ENCODE data around the gene NEGR1. TPM values are rescaled to one million over a fixed set of nuclear protein-coding genes. Genes with fewer than 3 reads are reported as not detected.

Gene NEGR1
- total RNA-seq, 1 experiment from 2014 or later = 0.05 TPM

- no TSS peak for BruUV-seq (replicated peaks)
Observed at GRCh38 chr1:72150508-72150907, 131.8 kb downstream of the NEGR1 start.

GRCh38 chr1:72141875-72142274 lies 140.5 kb downstream of the NEGR1 start:
- no TSS peak for BruUV-seq (replicated peaks)
- Histone ChIP-seq H3K4me3 (replicated peaks in 1 of 2; ENCODE audit: low read depth in 1 of 2, low read length in 2 of 2) (no peak overlapping the region), H3K4me2 (ENCODE audit: low read length) (no peak overlapping the region), H3K27ac (ENCODE audit: low read depth, low read length) (no peak overlapping the region), H3K9me2 (ENCODE audit: insufficient read depth) (no peaks in the 10 kb centered on the region), H3K9ac (ENCODE audit: low read length) (no peak overlapping the region), H3K4me1 (ENCODE audit: control insufficient read depth in 1 of 2, insufficient read depth in 2 of 2, low read length in 2 of 2) (no peaks in the 10 kb centered on the region), H4K20me1 (ENCODE audit: insufficient read depth) (no peaks in the 10 kb centered on the region), H3K9me3 (ENCODE audit: control insufficient read depth in 1 of 2, insufficient read depth in 1 of 2, low read depth in 1 of 2, low read length in 2 of 2) (peaks cover 5 to 6% of the 10 kb centered on the region in 2 experiments; a peak in 3 of 4 replicates), H3K36me3 (ENCODE audit: control insufficient read depth in 1 of 2, insufficient read depth in 2 of 2, low read length in 2 of 2) (no peaks in the 10 kb centered on the region), H3K27me3 (ENCODE audit: insufficient read depth, low read length) (no peaks in the 10 kb centered on the region), H2AFZ (ENCODE audit: low read depth, low read length, poor library complexity, severe bottlenecking) (no peak overlapping the region), H3K79me2 (ENCODE audit: insufficient read depth, low read length) (no peaks in the 10 kb centered on the region)
- POLR2A ChIA-PET = no interaction called here
- TF ChIP-seq ELF1 (IDR thresholded peaks at IDR 0.05; ENCODE audit: borderline replicate concordance, low read depth) = no peak
- TF ChIP-seq, protein P1, sequence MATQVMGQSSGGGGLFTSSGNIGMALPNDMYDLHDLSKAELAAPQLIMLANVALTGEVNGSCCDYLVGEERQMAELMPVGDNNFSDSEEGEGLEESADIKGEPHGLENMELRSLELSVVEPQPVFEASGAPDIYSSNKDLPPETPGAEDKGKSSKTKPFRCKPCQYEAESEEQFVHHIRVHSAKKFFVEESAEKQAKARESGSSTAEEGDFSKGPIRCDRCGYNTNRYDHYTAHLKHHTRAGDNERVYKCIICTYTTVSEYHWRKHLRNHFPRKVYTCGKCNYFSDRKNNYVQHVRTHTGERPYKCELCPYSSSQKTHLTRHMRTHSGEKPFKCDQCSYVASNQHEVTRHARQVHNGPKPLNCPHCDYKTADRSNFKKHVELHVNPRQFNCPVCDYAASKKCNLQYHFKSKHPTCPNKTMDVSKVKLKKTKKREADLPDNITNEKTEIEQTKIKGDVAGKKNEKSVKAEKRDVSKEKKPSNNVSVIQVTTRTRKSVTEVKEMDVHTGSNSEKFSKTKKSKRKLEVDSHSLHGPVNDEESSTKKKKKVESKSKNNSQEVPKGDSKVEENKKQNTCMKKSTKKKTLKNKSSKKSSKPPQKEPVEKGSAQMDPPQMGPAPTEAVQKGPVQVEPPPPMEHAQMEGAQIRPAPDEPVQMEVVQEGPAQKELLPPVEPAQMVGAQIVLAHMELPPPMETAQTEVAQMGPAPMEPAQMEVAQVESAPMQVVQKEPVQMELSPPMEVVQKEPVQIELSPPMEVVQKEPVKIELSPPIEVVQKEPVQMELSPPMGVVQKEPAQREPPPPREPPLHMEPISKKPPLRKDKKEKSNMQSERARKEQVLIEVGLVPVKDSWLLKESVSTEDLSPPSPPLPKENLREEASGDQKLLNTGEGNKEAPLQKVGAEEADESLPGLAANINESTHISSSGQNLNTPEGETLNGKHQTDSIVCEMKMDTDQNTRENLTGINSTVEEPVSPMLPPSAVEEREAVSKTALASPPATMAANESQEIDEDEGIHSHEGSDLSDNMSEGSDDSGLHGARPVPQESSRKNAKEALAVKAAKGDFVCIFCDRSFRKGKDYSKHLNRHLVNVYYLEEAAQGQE (IDR thresholded peaks at IDR 0.05; ENCODE audit: low read depth) = no peak
- no peak for TF ChIP-seq POLR2AphosphoS5 (IDR thresholded peaks at IDR 0.05; ENCODE audit: low read depth, low read length)
- TF ChIP-seq EZH2 (IDR thresholded peaks at IDR 0.05) = no peak
- TF ChIP-seq EZH2phosphoT487 (IDR thresholded peaks at IDR 0.05; ENCODE audit: borderline replicate concordance) = no peak
- TF ChIP-seq POLR2A (IDR thresholded peaks at IDR 0.05; ENCODE audit: borderline replicate concordance, extremely low read depth, insufficient read depth, insufficient read length) = no peak
- no peak for TF ChIP-seq SIN3A (IDR thresholded peaks at IDR 0.05; ENCODE audit: low read depth)
- no peak for TF ChIP-seq JUND (IDR thresholded peaks at IDR 0.05)
- TF ChIP-seq CEBPB (IDR thresholded peaks at IDR 0.05; ENCODE audit: low read depth) = no peak
- no peak for TF ChIP-seq FOSL1 (IDR thresholded peaks at IDR 0.05; ENCODE audit: low read depth)
- no peak for TF ChIP-seq ATF3 (IDR thresholded peaks at IDR 0.05)
- TF ChIP-seq RAD21 (IDR thresholded peaks at IDR 0.05; ENCODE audit: low read depth) = no peak
- TF ChIP-seq TCF7L2 (IDR thresholded peaks at IDR 0.05; ENCODE audit: borderline replicate concordance, extremely low read depth, insufficient read depth, insufficient read length) = no peak
- TF ChIP-seq, protein P2, sequence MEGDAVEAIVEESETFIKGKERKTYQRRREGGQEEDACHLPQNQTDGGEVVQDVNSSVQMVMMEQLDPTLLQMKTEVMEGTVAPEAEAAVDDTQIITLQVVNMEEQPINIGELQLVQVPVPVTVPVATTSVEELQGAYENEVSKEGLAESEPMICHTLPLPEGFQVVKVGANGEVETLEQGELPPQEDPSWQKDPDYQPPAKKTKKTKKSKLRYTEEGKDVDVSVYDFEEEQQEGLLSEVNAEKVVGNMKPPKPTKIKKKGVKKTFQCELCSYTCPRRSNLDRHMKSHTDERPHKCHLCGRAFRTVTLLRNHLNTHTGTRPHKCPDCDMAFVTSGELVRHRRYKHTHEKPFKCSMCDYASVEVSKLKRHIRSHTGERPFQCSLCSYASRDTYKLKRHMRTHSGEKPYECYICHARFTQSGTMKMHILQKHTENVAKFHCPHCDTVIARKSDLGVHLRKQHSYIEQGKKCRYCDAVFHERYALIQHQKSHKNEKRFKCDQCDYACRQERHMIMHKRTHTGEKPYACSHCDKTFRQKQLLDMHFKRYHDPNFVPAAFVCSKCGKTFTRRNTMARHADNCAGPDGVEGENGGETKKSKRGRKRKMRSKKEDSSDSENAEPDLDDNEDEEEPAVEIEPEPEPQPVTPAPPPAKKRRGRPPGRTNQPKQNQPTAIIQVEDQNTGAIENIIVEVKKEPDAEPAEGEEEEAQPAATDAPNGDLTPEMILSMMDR (IDR thresholded peaks at IDR 0.05 in 2 of 3, conservative IDR thresholded peaks at IDR 0.05 in 1 of 3; ENCODE audit: borderline replicate concordance in 1 of 3, insufficient read depth in 1 of 3, low read depth in 2 of 3, low read length in 2 of 3) = no peak
- RAD21 ChIA-PET (ENCODE audit: low non-redundant PET in 1 of 2, low total read pairs in 2 of 2, uncharacterized antibody in 2 of 2, unreplicated experiment in 2 of 2) = no interaction called here
- no peak for ATAC-seq
- CTCF ChIA-PET = no interaction called here
- intact Hi-C loops (cut with micrococcal nuclease) = no loop called here
- DNase-seq (ENCODE audit: low read depth, low spot score) = no peak

More at GRCh38 chr1:72150508-72150907, 131.8 kb downstream of the NEGR1 start:
- intact Hi-C loops (cut with micrococcal nuclease) = no loop called here
- ChIA-PET RAD21 (ENCODE audit: low non-redundant PET in 1 of 2, low total read pairs in 2 of 2, uncharacterized antibody in 2 of 2, unreplicated experiment in 2 of 2) (no interaction called here), CTCF (no interaction called here), POLR2A (no interaction called here)
- no peak for ATAC-seq
- Histone ChIP-seq H3K79me2 (ENCODE audit: insufficient read depth, low read length) (no peaks in the 10 kb centered on the region), H3K36me3 (ENCODE audit: control insufficient read depth in 1 of 2, insufficient read depth in 2 of 2, low read length in 2 of 2) (no peaks in the 10 kb centered on the region), H3K9me2 (ENCODE audit: insufficient read depth) (no peaks in the 10 kb centered on the region), H2AFZ (ENCODE audit: low read depth, low read length, poor library complexity, severe bottlenecking) (no peak overlapping the region), H3K9ac (ENCODE audit: low read length) (no peak overlapping the region), H3K4me3 (replicated peaks in 1 of 2; ENCODE audit: low read depth in 1 of 2, low read length in 2 of 2) (no peak overlapping the region), H3K27ac (ENCODE audit: low read depth, low read length) (no peak overlapping the region), H3K4me2 (ENCODE audit: low read length) (no peak overlapping the region), H4K20me1 (ENCODE audit: insufficient read depth) (no peaks in the 10 kb centered on the region), H3K4me1 (ENCODE audit: control insufficient read depth in 1 of 2, insufficient read depth in 2 of 2, low read length in 2 of 2) (no peaks in the 10 kb centered on the region), H3K27me3 (ENCODE audit: insufficient read depth, low read length) (no peaks in the 10 kb centered on the region), H3K9me3 (ENCODE audit: control insufficient read depth in 1 of 2, insufficient read depth in 1 of 2, low read depth in 1 of 2, low read length in 2 of 2) (peaks cover 3 to 18% of the 10 kb centered on the region in 2 experiments; a peak in 3 of 4 replicates)
- DNase-seq (ENCODE audit: low read depth, low spot score) = no peak
- TF ChIP-seq TCF7L2 (IDR thresholded peaks at IDR 0.05; ENCODE audit: borderline replicate concordance, extremely low read depth, insufficient read depth, insufficient read length) (no peak), FOSL1 (IDR thresholded peaks at IDR 0.05; ENCODE audit: low read depth) (no peak), POLR2AphosphoS5 (IDR thresholded peaks at IDR 0.05; ENCODE audit: low read depth, low read length) (no peak), EGR1 (IDR thresholded peaks at IDR 0.05; ENCODE audit: low read depth) (no peak)
